ENCODE results near the gene GRPEL1.

GRCh38 chr4:7031558-7032449, 36.1 kb downstream of the GRPEL1 start:
- TF ChIP-seq POLR2A (IDR thresholded peaks at IDR 0.05; ENCODE audit: low read depth, low read length) (no peak), CTCF (conservative IDR thresholded peaks at IDR 0.05; ENCODE audit: low read depth, low read length) (no peak), USF2 (IDR thresholded peaks at IDR 0.05; ENCODE audit: low read depth, low read length) (no peak), MAFK (IDR thresholded peaks at IDR 0.05; ENCODE audit: low read depth, low read length) (no peak)

Measured in IMR-90 (cell line).